WTC11 (cell line): ENCODE data around the gene PIK3R4. TPM values are rescaled to one million over a fixed set of nuclear protein-coding genes. Genes with fewer than 3 reads are reported as not detected.

Experiments used
- ATAC-seq: fragments of 200-7000 bp; cut with Tn5 transposase; 2 replicates; pipeline ENCODE4 v1.10.0; 2021; ENCODE audit warnings: mild to moderate bottlenecking, moderate library complexity
- CTCF ChIA-PET: fragments of 300-600 bp; sonication (Branson Sonifier 250); formaldehyde crosslinking; loops from one replicate; lab custom pipeline; 2021; ENCODE audit warnings: antibody characterized with exemption; lab: Charles Lee
- POLR2A ChIA-PET: fragments of 350-600 bp; sonication (Branson Sonifier 250); formaldehyde crosslinking; loops from one replicate; lab custom pipeline; 2021; ENCODE audit warnings: antibody characterized with exemption; lab: Charles Lee
- DNase-seq: peaks from one replicate; pipeline ENCODE4 v3.0.0; 2021; ENCODE audit warnings: low spot score
- H3K27ac Mint-ChIP-seq: 2 replicates; pipeline ENCODE4 v1.8.0; 2021; ENCODE audit warnings: mixed read lengths
- H3K27me3 Mint-ChIP-seq: 2 replicates; pipeline ENCODE4 v1.8.0; 2021; ENCODE audit warnings: low read depth, mild to moderate bottlenecking, moderate library complexity, mixed read lengths
- H3K36me3 Mint-ChIP-seq: 2 replicates; pipeline ENCODE4 v1.8.0; 2021; ENCODE audit warnings: mixed read lengths
- H3K4me1 Mint-ChIP-seq: 2 replicates; pipeline ENCODE4 v1.8.0; 2022; ENCODE audit warnings: mixed read lengths
- H3K4me3 Mint-ChIP-seq: 2 replicates; pipeline ENCODE4 v1.8.0; 2021; ENCODE audit warnings: mild to moderate bottlenecking, moderate library complexity, mixed read lengths
- H3K9me3 Mint-ChIP-seq: 2 replicates; pipeline ENCODE4 v1.8.0; 2021; ENCODE audit warnings: mixed read lengths
- AFF4 ChIP-seq: sonication (generic); formaldehyde crosslinking; IDR thresholded peaks from 2 replicates; pipeline ENCODE4 v1.8.1; 2023; ENCODE audit warnings: mild to moderate bottlenecking, missing genetic modification reagents, borderline replicate concordance
- ATF2 ChIP-seq: sonication (generic); formaldehyde crosslinking; IDR thresholded peaks from 2 replicates; pipeline ENCODE4 v1.8.1; 2022; ENCODE audit warnings: low read depth, missing genetic modification reagents, borderline replicate concordance
- CDX4 ChIP-seq: fragments of 250-450 bp; sonication (Bioruptor Pico); IDR thresholded peaks from 2 replicates; pipeline ENCODE4 v1.9.0; 2021; ENCODE audit warnings: moderate library complexity, mild to moderate bottlenecking, inconsistent platforms, borderline replicate concordance
- E2F1 ChIP-seq: sonication (generic); formaldehyde crosslinking; IDR thresholded peaks from 2 replicates; pipeline ENCODE4 v1.8.0; 2022; ENCODE audit warnings: mild to moderate bottlenecking, missing genetic modification reagents
- FOXP4 ChIP-seq: sonication (generic); formaldehyde crosslinking; IDR thresholded peaks from 2 replicates; pipeline ENCODE4 v1.8.0; 2022; ENCODE audit warnings: mild to moderate bottlenecking, missing genetic modification reagents
- GTF2I ChIP-seq: fragments of 250-450 bp; sonication (Bioruptor Pico); conservative IDR thresholded peaks from 2 replicates; pipeline ENCODE4 v1.4.0; 2021; ENCODE audit warnings: mild to moderate bottlenecking
- IRF1 ChIP-seq: sonication (generic); formaldehyde crosslinking; IDR thresholded peaks from 2 replicates; pipeline ENCODE4 v1.8.0; 2023; ENCODE audit warnings: missing genetic modification reagents
- JAZF1 ChIP-seq: fragments of 250-450 bp; sonication (Bioruptor Pico); IDR thresholded peaks from 2 replicates; pipeline ENCODE4 v1.9.0; 2021; ENCODE audit warnings: moderate library complexity, mild to moderate bottlenecking, inconsistent platforms
- KAT7 ChIP-seq: sonication (generic); formaldehyde crosslinking; IDR thresholded peaks from 2 replicates; pipeline ENCODE4 v1.8.1; 2023; ENCODE audit warnings: missing genetic modification reagents, mild to moderate bottlenecking, borderline replicate concordance
- NR2C2 ChIP-seq: sonication (generic); formaldehyde crosslinking; IDR thresholded peaks from 2 replicates; pipeline ENCODE4 v1.8.0; 2022; ENCODE audit warnings: mild to moderate bottlenecking, missing genetic modification reagents
- SMAD4 ChIP-seq: sonication (generic); formaldehyde crosslinking; IDR thresholded peaks from 2 replicates; pipeline ENCODE4 v1.8.0; 2022; ENCODE audit warnings: mild to moderate bottlenecking, missing genetic modification reagents
- SOX15 ChIP-seq: fragments of 250-450 bp; sonication (Bioruptor Pico); IDR thresholded peaks from 2 replicates; pipeline ENCODE4 v1.9.0; 2021; ENCODE audit warnings: mild to moderate bottlenecking
- TP53 ChIP-seq: sonication (generic); formaldehyde crosslinking; IDR thresholded peaks from 2 replicates; pipeline ENCODE4 v1.8.1; 2023; ENCODE audit warnings: mild to moderate bottlenecking, missing genetic modification reagents
- ZNF396 ChIP-seq: fragments of 250-450 bp; sonication (Bioruptor Pico); IDR thresholded peaks from 2 replicates; pipeline ENCODE4 v1.8.0; 2021; ENCODE audit warnings: mild to moderate bottlenecking, moderate library complexity, borderline replicate concordance
- ZNF416 ChIP-seq: fragments of 250-450 bp; sonication (Bioruptor Pico); IDR thresholded peaks from 2 replicates; pipeline ENCODE4 v1.9.0; 2021; ENCODE audit warnings: mild to moderate bottlenecking, inconsistent platforms
- ZNF532 ChIP-seq: fragments of 250-450 bp; sonication (Bioruptor Pico); IDR thresholded peaks from 2 replicates; pipeline ENCODE4 v1.9.0; 2021; ENCODE audit warnings: mild to moderate bottlenecking, borderline replicate concordance
- ZNF671 ChIP-seq: fragments of 250-450 bp; sonication (Bioruptor Pico); IDR thresholded peaks from 2 replicates; pipeline ENCODE4 v1.8.0; 2021; ENCODE audit warnings: mild to moderate bottlenecking
- total RNA-seq: library from RNA; stranded (reverse); gene quantifications from 3 replicates; pipeline ENCODE4 v1.2.3, GENCODE V29; 2021

PIK3R4 gene
- total RNA-seq, 1 experiment from 2014 or later, result 41.5 TPM

- TF ChIP-seq FOXP4 (CRISPR knock-in tag) (no peak), GTF2I (CRISPR knock-in tag) (no peak)
- TF ChIP-seq, all 79 proteins: peak for 0
Observed at GRCh38 chr3:130654091-130654490, 92.5 kb downstream of the PIK3R4 start (continued).

- ATAC-seq, result no peak
- no peak for TF ChIP-seq CDX4 (CRISPR knock-in tag)
- no peak for TF ChIP-seq ATF2 (CRISPR knock-in tag)
- TF ChIP-seq SMAD4 (CRISPR knock-in tag), result no peak
- no peak for TF ChIP-seq JAZF1 (CRISPR knock-in tag)
- TF ChIP-seq ZNF396, result no peak
- no peak for TF ChIP-seq NR2C2 (CRISPR knock-in tag)
- TF ChIP-seq ZNF671 (CRISPR knock-in tag), result no peak
- TF ChIP-seq, all 79 proteins: peak for 0
Observed at GRCh38 chr3:130649061-130649654, 97.5 kb downstream of the PIK3R4 start.

GRCh38 chr3:130648293-130648692 lies 98.3 kb downstream of the PIK3R4 start:
- no peak for ATAC-seq
- H3K4me3 Mint-ChIP-seq, result no peak overlapping the region
- no peaks in the 10 kb centered on the region for H3K4me1 Mint-ChIP-seq
- no peak for DNase-seq
- H3K9me3 Mint-ChIP-seq, result no peaks in the 10 kb centered on the region
- no peaks in the 10 kb centered on the region for H3K27me3 Mint-ChIP-seq
- H3K27ac Mint-ChIP-seq, result no peak overlapping the region
- H3K36me3 Mint-ChIP-seq, result no peaks in the 10 kb centered on the region
- ChIA-PET CTCF (no interaction called here), POLR2A (no interaction called here)
- TF ChIP-seq TP53 (CRISPR knock-in tag), result no peak
- TF ChIP-seq ZNF532, result no peak
- TF ChIP-seq SOX15 (CRISPR knock-in tag), result no peak
- no peak for TF ChIP-seq IRF1
- TF ChIP-seq E2F1, result no peak
- no peak for TF ChIP-seq ZNF416 (CRISPR knock-in tag)
- no peak for TF ChIP-seq KAT7 (CRISPR knock-in tag)
- TF ChIP-seq AFF4 (CRISPR knock-in tag), result no peak

More at GRCh38 chr3:130649061-130649654, 97.5 kb downstream of the PIK3R4 start:
- no peak overlapping the region for H3K27ac Mint-ChIP-seq
- H3K4me1 Mint-ChIP-seq, result no peaks in the 10 kb centered on the region
- no peaks in the 10 kb centered on the region for H3K36me3 Mint-ChIP-seq
- no peak for DNase-seq
- H3K9me3 Mint-ChIP-seq, result no peaks in the 10 kb centered on the region
- no peak overlapping the region for H3K4me3 Mint-ChIP-seq
- no peaks in the 10 kb centered on the region for H3K27me3 Mint-ChIP-seq
- CTCF ChIA-PET, result no interaction called here
- POLR2A ChIA-PET, result no interaction called here
